Right cardiac atrium (tissue), 5 donors: ENCODE measurements around the gene NDST1. TPM values are rescaled to one million over a fixed set of nuclear protein-coding genes. Genes with fewer than 3 reads are reported as not detected.
A peak's percentile ranks its signal among the peaks of the same experiment; 100 is the strongest.

Source experiments
- ATAC-seq, 2 donors: fragments of 200-7000 bp; cut with Tn5 transposase; one replicate each; pipeline versions ENCODE4 v1.8.0 to v1.9.1; 2020; ENCODE audit warnings: moderate library complexity in 2 of 2, mild to moderate bottlenecking in 1 of 2
- DNase-seq, 3 donors: peaks; one replicate each; pipeline ENCODE4 v3.0.0-alpha.2; 2020
- H3K27ac ChIP-seq: one replicate; pipeline ENCODE4 v1.5.1; 2013; ENCODE audit warnings: mild to moderate bottlenecking, low read length, control low read depth, moderate library complexity
- H3K27me3 ChIP-seq: one replicate; pipeline ENCODE4 v1.6.1; 2013; ENCODE audit not compliant: control insufficient read depth, insufficient read depth
- H3K4me1 ChIP-seq: one replicate; pipeline ENCODE4 v1.6.1; 2013; ENCODE audit warnings: low read length; ENCODE audit not compliant: control insufficient read depth, insufficient read depth
- H3K4me3 ChIP-seq: one replicate; pipeline ENCODE4 v1.5.1; 2013; ENCODE audit warnings: low read length, control low read depth
- H3K9me3 ChIP-seq: one replicate; pipeline ENCODE4 v1.6.1; 2013; ENCODE audit warnings: low read length; ENCODE audit not compliant: control insufficient read depth
- WGBS: extraction: QIAGEN DNeasy Blood & Tissue Kit; methylation state at CpG from one replicate; pipeline ENCODE4 v1.1.7; 2013; 5-methylcytosine and 5-hydroxymethylcytosine counted together
- intact Hi-C, 4 donors: fragments of 100-400 bp; cut with DNase I; formaldehyde crosslinking; loops; one replicate each; pipeline versions ENCODE4 v1.11.0 to v1.14.0; 2022 to 2023
- polyA plus RNA-seq: library from polyadenylated mRNA; stranded (reverse); fragments of 200-250 nt; gene quantifications from one replicate; pipeline ENCODE4 v1.2.3, GENCODE V29; 2013
- total RNA-seq, 4 donors: library from RNA; stranded (reverse); fragmentation: NEBNext Ultra II Directional; extraction: Animal tissue kit (Norgen Biotek cat#: 25700); gene quantifications; one replicate each; pipeline ENCODE4 v1.2.1, GENCODE V29; 2021
- donor health status: healthy with polysubstance abuse.
- donor health status: DM: no; HTN: yes; CAD: no.
- donor health status: DM: no; HTN: no; CAD: no.
- donor health status: DM: no; HTN: yes; CAD: no; lungs with severe emphysema.
- donor health status: DM: yes; HTN: yes; CAD: no.

Gene NDST1
- total and polyA plus RNA-seq, 5 donors, result 45.9 to 67.8 (median 54.9) TPM

DNA sequence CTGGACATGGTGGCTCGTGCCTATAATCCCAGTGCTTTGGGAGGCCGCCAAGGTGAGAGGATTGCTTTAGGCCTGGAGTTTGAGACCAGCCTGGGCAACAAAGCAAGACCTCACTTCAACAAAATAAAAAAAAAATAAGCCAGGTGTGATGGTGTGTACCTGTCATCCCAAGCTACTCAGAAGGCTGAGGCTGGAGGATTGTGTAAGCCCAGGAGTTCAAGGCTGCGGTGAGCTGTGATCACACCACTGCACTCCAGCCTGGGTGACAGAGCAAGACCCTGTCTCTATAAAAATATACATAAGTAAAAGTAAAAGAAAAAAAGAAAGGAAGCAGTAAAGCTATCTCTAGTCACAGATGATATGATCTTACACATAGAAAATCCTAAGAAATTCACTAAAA lies 73.0 kb downstream of the NDST1 start:
- Histone ChIP-seq H3K4me3 (no peak overlapping the region), H3K27me3 (no peaks in the 10 kb centered on the region), H3K9me3 (no peaks in the 10 kb centered on the region), H3K27ac (no peak overlapping the region), H3K4me1 (no peaks in the 10 kb centered on the region)
- DNase-seq (peak in 2 of 3 donors; percentile 24 to 44), ATAC-seq (no peak)
- 93% methylated on average over 3 of the region's 3 CpGs for WGBS
- intact Hi-C loops, result loop anchor here in 1 of 4 donors (10.0 kb wide), 1 partner anchor 74 kb away; no protein-coding TSS in a partner anchor

DNA sequence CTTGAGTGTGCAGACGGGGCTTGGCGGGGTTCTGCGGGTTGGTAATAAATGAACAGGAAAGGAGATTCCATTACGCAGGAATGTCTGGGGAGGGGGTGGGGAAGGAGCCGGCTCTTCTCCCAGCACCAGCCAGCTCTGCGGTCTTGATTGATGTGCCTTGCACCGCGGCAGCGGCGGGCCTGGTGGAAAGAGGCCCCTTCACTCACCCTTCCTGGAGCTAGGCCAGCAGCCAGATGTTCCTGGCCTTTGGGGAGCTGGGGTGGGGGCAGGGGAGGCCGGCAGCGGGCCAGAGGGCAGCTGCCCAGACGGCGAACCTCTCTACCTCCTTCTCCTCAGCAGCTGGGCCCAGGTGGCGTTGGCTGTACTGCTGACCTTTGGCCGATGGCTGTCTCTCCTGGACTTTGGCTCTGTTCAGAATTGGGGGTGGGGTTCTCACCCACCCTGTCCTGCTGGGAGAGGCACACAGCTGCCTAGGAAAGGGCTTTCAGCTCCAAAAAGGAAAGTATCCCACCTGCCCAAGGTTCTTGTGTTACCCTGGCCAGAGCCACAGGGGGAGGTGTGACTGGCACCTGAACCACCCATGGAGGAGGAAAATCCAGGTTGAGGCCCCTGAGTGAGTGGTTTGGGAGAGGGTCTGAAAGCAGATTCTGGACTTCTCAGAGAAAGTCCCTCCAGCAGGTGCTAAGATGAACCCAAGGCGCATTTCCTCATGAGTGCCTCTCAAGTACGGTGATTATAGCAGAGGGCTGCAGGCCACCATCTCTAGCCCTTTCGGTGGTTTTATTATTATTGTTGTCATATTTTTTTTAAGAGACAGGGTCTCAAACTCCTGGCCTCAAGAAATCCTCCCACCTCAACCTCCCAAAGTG lies 74.5 kb downstream of the NDST1 start:
- no peak overlapping the region for H3K4me3 ChIP-seq
- H3K27me3 ChIP-seq, result no peaks in the 10 kb centered on the region
- ATAC-seq (peak in 1 of 2 donors; percentile 52), DNase-seq (peak; percentile 60 to 84 (median 82))
- no peaks in the 10 kb centered on the region for H3K9me3 ChIP-seq
- WGBS, result 35% methylated on average over 19 of the region's 19 CpGs
- no peak overlapping the region for H3K27ac ChIP-seq
- intact Hi-C loops, result loop anchor here in 1 of 4 donors (10.0 kb wide), 1 partner anchor 72 kb away; no protein-coding TSS in a partner anchor
- H3K4me1 ChIP-seq, result no peaks in the 10 kb centered on the region

DNA sequence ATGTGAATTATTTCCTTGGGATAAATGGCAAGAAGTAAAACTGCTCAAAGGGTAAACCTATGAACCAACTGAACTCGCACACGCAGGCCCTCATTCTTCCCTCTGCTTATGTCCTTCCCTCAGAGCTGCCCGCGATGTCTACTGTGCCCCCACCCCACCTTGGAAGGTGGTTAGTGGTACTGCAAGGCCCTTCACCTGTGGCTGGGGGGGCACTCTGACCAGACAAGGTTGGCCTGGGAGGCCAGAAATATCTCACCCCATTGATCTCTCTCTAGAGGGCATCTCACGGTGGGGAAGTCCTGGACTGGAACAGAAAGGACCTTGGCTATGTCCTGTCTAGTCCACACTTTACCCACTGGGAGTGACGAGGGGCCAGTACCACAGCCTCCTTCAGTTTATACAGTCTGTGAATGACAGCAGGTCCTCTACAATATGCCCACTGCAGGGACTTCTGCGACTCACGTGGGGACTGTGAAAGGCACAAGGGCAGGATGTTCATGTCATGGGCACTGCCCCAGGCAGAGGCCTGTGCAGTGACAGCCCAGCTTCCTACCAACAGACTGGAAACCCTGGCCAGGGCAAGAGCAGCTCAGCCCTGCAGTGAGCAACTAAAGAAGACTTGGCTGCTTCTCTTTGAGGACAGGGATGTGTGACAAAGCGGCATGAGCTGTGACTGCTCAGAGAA lies 75.8 kb downstream of the NDST1 start:
- Histone ChIP-seq H3K27ac (no peak overlapping the region), H3K4me1 (no peaks in the 10 kb centered on the region), H3K27me3 (no peaks in the 10 kb centered on the region), H3K9me3 (no peaks in the 10 kb centered on the region), H3K4me3 (no peak overlapping the region)
- peak in 1 of 3 donors; percentile 31 for DNase-seq
- 74% methylated on average over 9 of the region's 9 CpGs for WGBS
- intact Hi-C loops, result loop anchor here in 1 of 4 donors (10.0 kb wide), 1 partner anchor 71 kb away; no protein-coding TSS in a partner anchor
- no peak for ATAC-seq

DNA sequence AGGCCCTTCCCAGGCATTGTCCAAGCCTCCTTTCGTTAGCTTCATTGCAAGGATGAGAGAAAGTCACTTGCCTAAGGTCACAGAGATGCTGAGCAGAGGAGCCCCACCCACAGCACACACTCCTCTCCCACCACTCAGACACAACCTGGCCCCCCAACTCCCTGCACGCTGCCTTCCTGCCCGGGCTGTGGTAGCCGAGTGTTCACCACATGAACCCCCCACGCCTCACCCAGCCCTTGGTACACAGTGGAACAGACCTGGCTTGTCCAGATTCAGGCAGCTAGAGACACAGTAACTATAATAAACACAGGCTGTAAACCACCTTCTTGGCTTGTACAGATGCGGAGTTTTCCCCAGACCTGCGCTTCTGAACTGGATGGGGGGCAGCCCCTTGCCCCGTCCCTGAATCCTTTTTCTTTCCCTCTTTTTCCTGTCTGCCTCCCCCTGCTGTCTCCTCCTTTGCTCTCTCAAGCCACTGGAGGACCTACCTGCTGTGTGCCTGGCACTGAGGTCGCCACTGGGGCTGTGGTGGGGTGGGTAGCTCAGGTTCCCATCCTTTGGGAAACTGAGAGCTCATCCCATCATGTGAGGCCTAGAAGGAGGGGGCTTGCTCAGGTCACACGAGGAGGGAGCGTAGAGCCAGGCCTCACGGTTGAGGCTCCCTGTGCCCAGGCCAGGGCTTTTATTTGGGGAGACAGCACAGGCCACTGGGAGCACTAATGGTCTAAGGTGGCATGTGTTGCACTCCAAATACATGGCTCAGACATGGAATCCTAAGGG lies 76.8 kb downstream of the NDST1 start:
- intact Hi-C loops, result loop anchor here in 1 of 4 donors (10.0 kb wide), 1 partner anchor 70 kb away; no protein-coding TSS in a partner anchor

DNA sequence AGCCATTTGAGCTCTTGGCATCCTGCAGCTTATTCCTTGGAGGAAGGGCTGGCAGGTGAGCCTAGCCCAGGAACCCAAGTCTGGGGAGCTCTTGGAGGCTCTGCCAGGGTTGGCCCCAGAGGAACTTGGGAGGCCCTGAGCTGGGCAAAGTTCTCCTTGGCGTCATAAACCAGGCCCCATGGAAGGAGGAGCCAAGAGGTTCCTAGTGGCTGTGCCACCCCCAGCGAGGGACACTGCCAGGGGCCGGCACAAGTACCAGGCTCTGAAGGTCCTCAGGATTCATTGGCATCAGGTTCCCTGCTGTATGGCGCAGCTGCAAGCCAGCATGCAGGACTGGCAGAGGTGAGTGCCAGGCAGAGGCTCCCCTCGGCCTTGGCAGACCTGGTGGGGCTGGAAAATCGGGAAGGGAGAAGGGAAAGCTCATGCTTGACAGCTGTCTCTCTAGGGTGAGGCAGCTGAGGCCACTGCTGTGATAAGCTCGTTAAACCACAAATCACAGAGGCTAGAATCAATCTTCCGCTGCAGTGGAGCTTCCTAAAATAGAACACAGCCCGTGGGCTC lies 77.9 kb downstream of the NDST1 start:
- no peak overlapping the region for H3K27ac ChIP-seq
- WGBS, result 65% methylated on average over 9 of the region's 9 CpGs
- no peaks in the 10 kb centered on the region for H3K9me3 ChIP-seq
- DNase-seq (peak in 1 of 3 donors; percentile 47), ATAC-seq (no peak)
- H3K27me3 ChIP-seq, result no peaks in the 10 kb centered on the region
- H3K4me3 ChIP-seq, result no peak overlapping the region
- H3K4me1 ChIP-seq, result peaks cover 8% of the 10 kb centered on the region
- intact Hi-C loops, result loop anchor here in 1 of 4 donors (10.0 kb wide), 1 partner anchor 69 kb away; no protein-coding TSS in a partner anchor

More for the DNA sequence above, 76.8 kb downstream of the NDST1 start:
- Histone ChIP-seq H3K9me3 (no peaks in the 10 kb centered on the region), H3K27ac (no peak overlapping the region), H3K27me3 (no peaks in the 10 kb centered on the region), H3K4me1 (peaks cover 2% of the 10 kb centered on the region), H3K4me3 (no peak overlapping the region)
- DNase-seq (peak in 1 of 3 donors; percentile 36), ATAC-seq (no peak)
- WGBS, result 94% methylated on average over 12 of the region's 12 CpGs

DNA sequence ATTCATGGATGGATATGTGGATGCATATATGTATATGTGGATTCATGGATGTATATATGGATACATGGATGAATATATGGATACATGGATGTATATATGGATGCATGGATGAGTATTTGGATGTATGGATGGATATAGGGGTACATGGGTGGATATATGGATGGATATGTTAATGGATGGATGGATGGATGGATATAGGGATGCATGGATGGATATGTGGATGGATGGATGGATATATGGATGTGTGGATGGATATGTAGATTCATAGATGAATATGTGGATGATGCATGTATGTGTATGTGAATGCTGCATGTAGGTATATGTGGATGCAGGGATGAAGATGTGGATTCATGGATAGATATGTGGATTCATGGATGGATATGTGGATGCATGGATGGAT lies 79.1 kb downstream of the NDST1 start:
- intact Hi-C loops, result loop anchor here in 1 of 4 donors (10.0 kb wide), 1 partner anchor 68 kb away; no protein-coding TSS in a partner anchor
- H3K27ac ChIP-seq, result no peak overlapping the region
- peaks cover 10% of the 10 kb centered on the region for H3K4me1 ChIP-seq
- no peak for ATAC-seq
- no peaks in the 10 kb centered on the region for H3K9me3 ChIP-seq
- no peak for DNase-seq
- H3K27me3 ChIP-seq, result no peaks in the 10 kb centered on the region
- H3K4me3 ChIP-seq, result no peak overlapping the region

DNA sequence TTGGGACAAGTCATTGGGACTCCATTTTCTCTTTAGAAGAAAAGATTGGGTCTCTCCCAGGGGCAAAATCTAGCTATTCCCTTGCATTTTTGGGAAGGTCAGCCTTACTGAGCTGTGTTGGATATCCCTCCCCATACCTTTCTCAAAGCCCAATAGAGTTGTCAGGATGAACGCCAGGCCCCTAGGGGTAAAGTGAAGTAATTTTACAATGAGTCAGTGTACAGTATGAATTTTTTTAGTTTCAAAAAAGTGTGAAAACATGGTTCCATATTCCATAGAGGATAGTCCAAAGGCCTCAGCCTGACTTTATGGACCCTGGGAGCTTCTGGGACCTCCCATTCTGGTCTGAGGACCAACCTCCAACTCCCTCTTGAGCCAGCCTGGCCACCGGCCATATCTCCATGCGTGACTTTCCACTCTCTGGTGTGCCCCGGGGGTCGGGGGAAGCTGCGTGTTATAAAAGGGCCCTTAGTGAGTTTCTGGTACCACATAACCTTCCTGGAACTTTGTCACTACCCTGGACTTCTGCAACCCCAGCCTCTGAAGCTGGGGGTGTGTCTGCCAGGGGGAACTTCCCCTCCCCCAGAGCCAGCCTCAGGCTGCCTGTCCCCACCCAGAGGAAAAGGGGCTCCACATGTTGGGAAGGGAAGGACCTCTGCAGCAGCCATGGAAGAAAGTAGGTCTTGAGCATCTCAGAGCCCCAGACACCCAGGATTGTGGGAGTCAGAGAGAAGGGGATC lies 80.1 kb downstream of the NDST1 start:
- H3K27ac ChIP-seq, result no peak overlapping the region
- ATAC-seq, result no peak

DNA sequence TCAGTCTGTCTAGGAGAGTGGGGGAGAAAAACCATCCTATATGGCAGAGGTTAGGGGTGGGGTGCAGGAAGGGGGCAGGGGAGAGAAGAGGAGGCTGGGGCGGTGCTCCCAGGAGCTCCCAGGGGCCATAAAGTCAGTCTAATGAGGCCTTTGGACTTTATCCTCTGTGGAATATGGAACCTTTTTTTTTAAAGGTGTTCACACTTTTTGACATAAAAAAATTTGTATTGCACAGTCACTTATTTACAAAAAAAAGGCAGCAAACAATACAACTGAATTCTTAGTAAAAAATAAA lies 80.6 kb downstream of the NDST1 start:
- DNase-seq (no peak), ATAC-seq (no peak)
- 92% methylated on average over 1 of the region's 1 CpG for WGBS
- intact Hi-C loops, result loop anchor here in 1 of 4 donors (10.0 kb wide), 1 partner anchor 66 kb away; no protein-coding TSS in a partner anchor
- Histone ChIP-seq H3K9me3 (no peaks in the 10 kb centered on the region), H3K4me1 (peaks cover 17% of the 10 kb centered on the region), H3K27me3 (no peaks in the 10 kb centered on the region), H3K4me3 (no peak overlapping the region), H3K27ac (no peak overlapping the region)

More for the DNA sequence above, 80.1 kb downstream of the NDST1 start:
- peak; percentile 59 to 77 (median 73) for DNase-seq
- Histone ChIP-seq H3K27me3 (no peaks in the 10 kb centered on the region), H3K4me1 (peaks cover 15% of the 10 kb centered on the region), H3K4me3 (no peak overlapping the region), H3K9me3 (no peaks in the 10 kb centered on the region)
- WGBS, result 36% methylated on average over 6 of the region's 6 CpGs
- intact Hi-C loops, result loop anchor here in 1 of 4 donors (10.0 kb wide), 1 partner anchor 67 kb away; no protein-coding TSS in a partner anchor

DNA sequence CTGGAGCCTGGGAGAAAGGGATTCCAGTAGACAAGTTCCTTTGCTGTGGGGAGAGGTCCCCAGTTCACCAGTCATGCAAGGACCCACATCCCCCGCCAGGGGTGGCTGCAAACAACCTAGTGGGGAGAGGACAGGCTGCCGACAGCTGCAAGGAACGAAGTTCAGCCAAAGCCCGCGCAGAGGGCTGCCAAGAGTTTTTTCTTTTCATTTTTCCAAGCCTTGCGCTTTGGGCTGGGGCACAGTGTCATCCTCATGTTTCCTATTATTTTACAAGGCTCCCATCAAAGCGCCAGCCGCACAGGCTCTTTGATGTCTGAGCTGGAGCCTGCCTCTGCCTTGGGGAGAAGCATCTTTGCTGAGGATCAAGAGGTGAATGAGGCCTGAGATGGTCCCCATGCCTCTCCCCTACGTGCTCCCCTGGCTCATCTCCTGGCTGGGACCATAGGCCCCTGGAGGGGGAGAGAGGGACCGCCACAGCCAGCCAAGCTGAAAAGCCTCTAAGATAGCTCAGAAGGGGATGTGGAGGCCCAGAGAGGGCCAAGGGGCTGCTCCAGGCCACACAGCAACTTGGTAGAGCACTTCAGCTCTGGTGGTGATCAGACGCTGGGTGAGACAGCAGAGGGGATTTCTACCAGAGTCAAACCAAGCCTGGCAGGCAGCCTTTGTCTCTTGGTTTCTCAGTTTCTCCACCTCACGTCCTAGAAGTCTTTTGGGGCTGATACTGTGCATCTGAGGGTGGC lies 82.1 kb downstream of the NDST1 start:
- intact Hi-C loops, result loop anchor here (5.0 to 10.0 kb wide), 2 partner anchors 62 to 65 kb away; no protein-coding TSS in a partner anchor
- ATAC-seq, result peak; percentile 77 to 80
- peak; percentile 82 to 93 (median 92) for DNase-seq
- Histone ChIP-seq H3K9me3 (no peaks in the 10 kb centered on the region), H3K27me3 (no peaks in the 10 kb centered on the region), H3K4me1 (peaks cover 31% of the 10 kb centered on the region), H3K4me3 (no peak overlapping the region), H3K27ac (peak overlapping the region; percentile 69)
- WGBS, result 27% methylated on average over 12 of the region's 12 CpGs
